GM23338 (cell line): Measurements from ENCODE around the gene APOBEC4. TPM values are rescaled to one million over a fixed set of nuclear protein-coding genes. Genes with fewer than 3 reads are reported as not detected.
A peak's percentile ranks its signal among the peaks of the same experiment; 100 is the strongest.

Source experiments
- ATAC-seq: fragments of 200-7000 bp; cut with Tn5 transposase; 3 replicates; pipeline ENCODE4 v1.9.1; 2020
- DNase-seq: peaks from one replicate; pipeline ENCODE4 v3.0.0-alpha.2; 2015; ENCODE audit warnings: low spot score
- H2AFZ ChIP-seq: fragments of 200-600 bp; sonication (generic); 2 replicates; pipeline ENCODE4 v1.8.0; 2016; ENCODE audit warnings: antibody characterized with exemption, mild to moderate bottlenecking, moderate library complexity
- H3F3A ChIP-seq: fragments of 200-600 bp; sonication (generic); replicated peaks from 2 replicates; pipeline ENCODE4 v1.8.0; 2017; ENCODE audit warnings: antibody characterized with exemption, mixed run types, low read depth
- H3K27ac ChIP-seq: fragments of 200-600 bp; sonication (generic); 2 replicates; pipeline ENCODE4 v1.6.1; 2016; ENCODE audit warnings: low read depth
- H3K27me3 ChIP-seq: fragments of 200-600 bp; sonication (generic); 2 replicates; pipeline ENCODE4 v1.8.0; 2016; ENCODE audit warnings: mild to moderate bottlenecking, mixed run types, moderate library complexity; ENCODE audit not compliant: insufficient read depth
- H3K36me3 ChIP-seq: fragments of 200-600 bp; sonication (generic); 2 replicates; pipeline ENCODE4 v1.8.0; 2016; ENCODE audit warnings: mild to moderate bottlenecking; ENCODE audit not compliant: insufficient read depth
- H3K4me1 ChIP-seq: fragments of 200-600 bp; sonication (generic); 2 replicates; pipeline ENCODE4 v1.8.0; 2016; ENCODE audit warnings: mild to moderate bottlenecking, moderate library complexity; ENCODE audit not compliant: insufficient read depth
- H3K4me2 ChIP-seq: fragments of 200-600 bp; sonication (generic); 2 replicates; pipeline ENCODE4 v1.7.1; 2017; ENCODE audit warnings: mixed run types
- H3K4me3 ChIP-seq: fragments of 200-600 bp; sonication (generic); 2 replicates; pipeline ENCODE4 v1.6.1; 2016; ENCODE audit warnings: mixed run types
- H3K79me2 ChIP-seq: fragments of 200-600 bp; sonication (generic); replicated peaks from 2 replicates; pipeline ENCODE4 v1.8.0; 2017; ENCODE audit warnings: mild to moderate bottlenecking; ENCODE audit not compliant: insufficient read depth
- H3K9me2 ChIP-seq: fragments of 200-600 bp; sonication (generic); 2 replicates; pipeline ENCODE4 v1.8.0; 2017; ENCODE audit not compliant: insufficient read depth
- H4K20me1 ChIP-seq: fragments of 200-600 bp; sonication (generic); replicated peaks from 2 replicates; pipeline ENCODE4 v1.8.0; 2017; ENCODE audit warnings: mild to moderate bottlenecking; ENCODE audit not compliant: insufficient read depth
- H3K27ac Mint-ChIP-seq: 2 replicates; pipeline ENCODE4 v1.8.0; 2020; ENCODE audit warnings: inconsistent platforms, mild to moderate bottlenecking, moderate library complexity, mixed read lengths
- H3K27me3 Mint-ChIP-seq: 3 replicates; pipeline ENCODE4 v1.8.0; 2022; ENCODE audit warnings: low read depth, mild to moderate bottlenecking, moderate library complexity, mixed read lengths, inconsistent platforms; ENCODE audit not compliant: insufficient read depth, poor library complexity
- H3K36me3 Mint-ChIP-seq: 3 replicates; pipeline ENCODE4 v1.8.0; 2021; ENCODE audit warnings: low read depth, mild to moderate bottlenecking, inconsistent platforms, moderate library complexity, mixed read lengths
- H3K4me1 Mint-ChIP-seq: 3 replicates; pipeline ENCODE4 v1.8.0; 2020; ENCODE audit warnings: mild to moderate bottlenecking, inconsistent platforms, mixed read lengths
- H3K4me3 Mint-ChIP-seq: 3 replicates; pipeline ENCODE4 v1.8.0; 2021; ENCODE audit warnings: moderate library complexity, mild to moderate bottlenecking, inconsistent platforms, mixed read lengths
- H3K9me3 Mint-ChIP-seq: 3 replicates; pipeline ENCODE4 v1.8.0; 2020; ENCODE audit warnings: moderate library complexity, mild to moderate bottlenecking, inconsistent platforms, mixed read lengths
- EZH2 ChIP-seq: fragments of 200-600 bp; sonication (generic); IDR thresholded peaks from one replicate; pipeline ENCODE4 v1.8.0; 2017; ENCODE audit warnings: antibody characterized with exemption, mild to moderate bottlenecking, low read depth; ENCODE audit not compliant: unreplicated experiment
- NANOG ChIP-seq: IDR thresholded peaks from 2 replicates; pipeline ENCODE4 v1.6.1; 2016; ENCODE audit warnings: antibody characterized with exemption, borderline replicate concordance
- POLR2AphosphoS5 ChIP-seq: IDR thresholded peaks from 2 replicates; pipeline ENCODE4 v1.6.1; 2016; ENCODE audit warnings: antibody characterized with exemption, low read depth
- STAT1 ChIP-seq: IDR thresholded peaks from one replicate; pipeline ENCODE4 v1.6.1; 2016; ENCODE audit warnings: antibody characterized with exemption; ENCODE audit not compliant: unreplicated experiment
- ZNF114 ChIP-seq: fragments of 250-450 bp; sonication (Bioruptor Pico); IDR thresholded peaks from 2 replicates; pipeline ENCODE4 v1.5.0; 2020; ENCODE audit warnings: mild to moderate bottlenecking, moderate library complexity
- ZNF331 ChIP-seq: fragments of 250-450 bp; sonication (Bioruptor Pico); IDR thresholded peaks from 2 replicates; pipeline ENCODE4 v1.5.0; 2020; ENCODE audit warnings: low read depth, mild to moderate bottlenecking, moderate library complexity
- polyA plus RNA-seq: library from polyadenylated mRNA; unstranded; fragments of >200 nt; fragmentation: Nextera tagmentation; extraction: Ambion mirVana; gene quantifications from 2 replicates; pipeline ENCODE4 v1.2.1, GENCODE V29; 2016
- total RNA-seq: library from RNA; depleted of rRNA; stranded (reverse); fragments of >200 nt; shearing (Covaris generic); gene quantifications from 2 replicates; pipeline ENCODE4 v1.2.3, GENCODE V29; 2014
- TF ChIP-seq, protein P1 (sequence below): IDR thresholded peaks from one replicate; pipeline ENCODE4 v1.6.1; 2018; ENCODE audit warnings: antibody characterized with exemption; ENCODE audit not compliant: unreplicated experiment
- TF ChIP-seq, protein P2 (sequence below): IDR thresholded peaks from 2 replicates; pipeline ENCODE4 v1.6.1; 2016; ENCODE audit warnings: antibody characterized with exemption
- TF ChIP-seq, protein P3 (sequence below): fragments of 250-450 bp; sonication (Bioruptor Pico); IDR thresholded peaks from 2 replicates; pipeline ENCODE4 v1.5.0; 2020; ENCODE audit warnings: mild to moderate bottlenecking, moderate library complexity

APOBEC4 gene
- total and polyA plus RNA-seq, 2 experiments from 2014 or later = 0.10 TPM; not detected in 1

DNA sequence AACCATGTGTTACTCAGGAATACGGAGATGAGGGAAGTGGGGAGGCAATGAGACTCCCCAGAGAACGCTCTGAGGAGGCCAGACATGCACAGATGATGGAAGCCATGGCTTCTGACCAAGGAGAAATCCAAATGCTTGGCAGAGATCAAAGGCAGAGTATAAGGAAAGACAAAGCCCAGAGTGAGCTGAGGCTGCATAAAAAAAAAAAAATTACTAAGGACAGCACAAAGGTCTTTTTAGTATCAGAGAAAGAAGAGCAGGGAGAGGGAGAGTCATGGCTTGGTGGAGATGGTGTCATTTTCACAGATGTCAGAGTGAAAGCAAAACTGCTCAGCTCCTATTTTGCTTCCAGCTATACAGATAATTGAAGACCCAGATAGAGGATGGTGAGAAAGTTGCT lies 54.7 kb downstream of the APOBEC4 start:
- TF ChIP-seq, protein P1, sequence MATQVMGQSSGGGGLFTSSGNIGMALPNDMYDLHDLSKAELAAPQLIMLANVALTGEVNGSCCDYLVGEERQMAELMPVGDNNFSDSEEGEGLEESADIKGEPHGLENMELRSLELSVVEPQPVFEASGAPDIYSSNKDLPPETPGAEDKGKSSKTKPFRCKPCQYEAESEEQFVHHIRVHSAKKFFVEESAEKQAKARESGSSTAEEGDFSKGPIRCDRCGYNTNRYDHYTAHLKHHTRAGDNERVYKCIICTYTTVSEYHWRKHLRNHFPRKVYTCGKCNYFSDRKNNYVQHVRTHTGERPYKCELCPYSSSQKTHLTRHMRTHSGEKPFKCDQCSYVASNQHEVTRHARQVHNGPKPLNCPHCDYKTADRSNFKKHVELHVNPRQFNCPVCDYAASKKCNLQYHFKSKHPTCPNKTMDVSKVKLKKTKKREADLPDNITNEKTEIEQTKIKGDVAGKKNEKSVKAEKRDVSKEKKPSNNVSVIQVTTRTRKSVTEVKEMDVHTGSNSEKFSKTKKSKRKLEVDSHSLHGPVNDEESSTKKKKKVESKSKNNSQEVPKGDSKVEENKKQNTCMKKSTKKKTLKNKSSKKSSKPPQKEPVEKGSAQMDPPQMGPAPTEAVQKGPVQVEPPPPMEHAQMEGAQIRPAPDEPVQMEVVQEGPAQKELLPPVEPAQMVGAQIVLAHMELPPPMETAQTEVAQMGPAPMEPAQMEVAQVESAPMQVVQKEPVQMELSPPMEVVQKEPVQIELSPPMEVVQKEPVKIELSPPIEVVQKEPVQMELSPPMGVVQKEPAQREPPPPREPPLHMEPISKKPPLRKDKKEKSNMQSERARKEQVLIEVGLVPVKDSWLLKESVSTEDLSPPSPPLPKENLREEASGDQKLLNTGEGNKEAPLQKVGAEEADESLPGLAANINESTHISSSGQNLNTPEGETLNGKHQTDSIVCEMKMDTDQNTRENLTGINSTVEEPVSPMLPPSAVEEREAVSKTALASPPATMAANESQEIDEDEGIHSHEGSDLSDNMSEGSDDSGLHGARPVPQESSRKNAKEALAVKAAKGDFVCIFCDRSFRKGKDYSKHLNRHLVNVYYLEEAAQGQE = no peak
- TF ChIP-seq NANOG (no peak), POLR2AphosphoS5 (no peak), EZH2 (no peak), ZNF114 (no peak), ZNF331 (CRISPR knock-in tag) (no peak), STAT1 (no peak)
- TF ChIP-seq, protein P2, sequence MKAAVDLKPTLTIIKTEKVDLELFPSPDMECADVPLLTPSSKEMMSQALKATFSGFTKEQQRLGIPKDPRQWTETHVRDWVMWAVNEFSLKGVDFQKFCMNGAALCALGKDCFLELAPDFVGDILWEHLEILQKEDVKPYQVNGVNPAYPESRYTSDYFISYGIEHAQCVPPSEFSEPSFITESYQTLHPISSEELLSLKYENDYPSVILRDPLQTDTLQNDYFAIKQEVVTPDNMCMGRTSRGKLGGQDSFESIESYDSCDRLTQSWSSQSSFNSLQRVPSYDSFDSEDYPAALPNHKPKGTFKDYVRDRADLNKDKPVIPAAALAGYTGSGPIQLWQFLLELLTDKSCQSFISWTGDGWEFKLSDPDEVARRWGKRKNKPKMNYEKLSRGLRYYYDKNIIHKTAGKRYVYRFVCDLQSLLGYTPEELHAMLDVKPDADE = no peak
- TF ChIP-seq, protein P3, sequence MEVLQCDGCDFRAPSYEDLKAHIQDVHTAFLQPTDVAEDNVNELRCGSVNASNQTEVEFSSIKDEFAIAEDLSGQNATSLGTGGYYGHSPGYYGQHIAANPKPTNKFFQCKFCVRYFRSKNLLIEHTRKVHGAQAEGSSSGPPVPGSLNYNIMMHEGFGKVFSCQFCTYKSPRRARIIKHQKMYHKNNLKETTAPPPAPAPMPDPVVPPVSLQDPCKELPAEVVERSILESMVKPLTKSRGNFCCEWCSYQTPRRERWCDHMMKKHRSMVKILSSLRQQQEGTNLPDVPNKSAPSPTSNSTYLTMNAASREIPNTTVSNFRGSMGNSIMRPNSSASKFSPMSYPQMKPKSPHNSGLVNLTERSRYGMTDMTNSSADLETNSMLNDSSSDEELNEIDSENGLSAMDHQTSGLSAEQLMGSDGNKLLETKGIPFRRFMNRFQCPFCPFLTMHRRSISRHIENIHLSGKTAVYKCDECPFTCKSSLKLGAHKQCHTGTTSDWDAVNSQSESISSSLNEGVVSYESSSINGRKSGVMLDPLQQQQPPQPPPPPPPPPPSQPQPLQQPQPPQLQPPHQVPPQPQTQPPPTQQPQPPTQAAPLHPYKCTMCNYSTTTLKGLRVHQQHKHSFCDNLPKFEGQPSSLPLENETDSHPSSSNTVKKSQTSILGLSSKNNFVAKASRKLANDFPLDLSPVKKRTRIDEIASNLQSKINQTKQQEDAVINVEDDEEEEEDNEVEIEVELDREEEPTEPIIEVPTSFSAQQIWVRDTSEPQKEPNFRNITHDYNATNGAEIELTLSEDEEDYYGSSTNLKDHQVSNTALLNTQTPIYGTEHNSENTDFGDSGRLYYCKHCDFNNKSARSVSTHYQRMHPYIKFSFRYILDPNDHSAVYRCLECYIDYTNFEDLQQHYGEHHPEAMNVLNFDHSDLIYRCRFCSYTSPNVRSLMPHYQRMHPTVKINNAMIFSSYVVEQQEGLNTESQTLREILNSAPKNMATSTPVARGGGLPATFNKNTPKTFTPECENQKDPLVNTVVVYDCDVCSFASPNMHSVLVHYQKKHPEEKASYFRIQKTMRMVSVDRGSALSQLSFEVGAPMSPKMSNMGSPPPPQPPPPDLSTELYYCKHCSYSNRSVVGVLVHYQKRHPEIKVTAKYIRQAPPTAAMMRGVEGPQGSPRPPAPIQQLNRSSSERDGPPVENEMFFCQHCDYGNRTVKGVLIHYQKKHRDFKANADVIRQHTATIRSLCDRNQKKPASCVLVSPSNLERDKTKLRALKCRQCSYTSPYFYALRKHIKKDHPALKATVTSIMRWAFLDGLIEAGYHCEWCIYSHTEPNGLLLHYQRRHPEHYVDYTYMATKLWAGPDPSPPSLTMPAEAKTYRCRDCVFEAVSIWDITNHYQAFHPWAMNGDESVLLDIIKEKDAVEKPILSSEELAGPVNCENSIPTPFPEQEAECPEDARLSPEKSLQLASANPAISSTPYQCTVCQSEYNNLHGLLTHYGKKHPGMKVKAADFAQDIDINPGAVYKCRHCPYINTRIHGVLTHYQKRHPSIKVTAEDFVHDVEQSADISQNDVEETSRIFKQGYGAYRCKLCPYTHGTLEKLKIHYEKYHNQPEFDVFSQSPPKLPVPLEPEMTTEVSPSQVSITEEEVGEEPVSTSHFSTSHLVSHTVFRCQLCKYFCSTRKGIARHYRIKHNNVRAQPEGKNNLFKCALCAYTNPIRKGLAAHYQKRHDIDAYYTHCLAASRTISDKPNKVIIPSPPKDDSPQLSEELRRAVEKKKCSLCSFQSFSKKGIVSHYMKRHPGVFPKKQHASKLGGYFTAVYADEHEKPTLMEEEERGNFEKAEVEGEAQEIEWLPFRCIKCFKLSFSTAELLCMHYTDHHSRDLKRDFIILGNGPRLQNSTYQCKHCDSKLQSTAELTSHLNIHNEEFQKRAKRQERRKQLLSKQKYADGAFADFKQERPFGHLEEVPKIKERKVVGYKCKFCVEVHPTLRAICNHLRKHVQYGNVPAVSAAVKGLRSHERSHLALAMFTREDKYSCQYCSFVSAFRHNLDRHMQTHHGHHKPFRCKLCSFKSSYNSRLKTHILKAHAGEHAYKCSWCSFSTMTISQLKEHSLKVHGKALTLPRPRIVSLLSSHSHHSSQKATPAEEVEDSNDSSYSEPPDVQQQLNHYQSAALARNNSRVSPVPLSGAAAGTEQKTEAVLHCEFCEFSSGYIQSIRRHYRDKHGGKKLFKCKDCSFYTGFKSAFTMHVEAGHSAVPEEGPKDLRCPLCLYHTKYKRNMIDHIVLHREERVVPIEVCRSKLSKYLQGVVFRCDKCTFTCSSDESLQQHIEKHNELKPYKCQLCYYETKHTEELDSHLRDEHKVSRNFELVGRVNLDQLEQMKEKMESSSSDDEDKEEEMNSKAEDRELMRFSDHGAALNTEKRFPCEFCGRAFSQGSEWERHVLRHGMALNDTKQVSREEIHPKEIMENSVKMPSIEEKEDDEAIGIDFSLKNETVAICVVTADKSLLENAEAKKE (CRISPR knock-in tag) = no peak
- no peak for ATAC-seq
- Mint-ChIP-seq H3K9me3 (no peaks in the 10 kb centered on the region; the same call in 2 of the 3 replicates), H3K4me3 (no peak overlapping the region), H3K27me3 (peaks cover 1% of the 10 kb centered on the region), H3K36me3 (no peaks in the 10 kb centered on the region), H3K4me1 (peaks cover 4% of the 10 kb centered on the region), H3K27ac (no peak overlapping the region)
- H3K79me2 ChIP-seq = no peaks in the 10 kb centered on the region
- H3K4me1 ChIP-seq = peaks cover 2% of the 10 kb centered on the region
- H3K27ac ChIP-seq = no peak overlapping the region
- no peaks in the 10 kb centered on the region for H3F3A ChIP-seq
- no peaks in the 10 kb centered on the region for H3K27me3 ChIP-seq
- 0 out of 2 replicates have a peak, but pooled peaks cover 8% of the 10 kb centered on the region for H3K9me2 ChIP-seq
- peak overlapping the region; percentile 63; the same call in 1 of the 2 replicates for H2AFZ ChIP-seq
- H3K36me3 ChIP-seq = no peaks in the 10 kb centered on the region
- no peak for DNase-seq
- H4K20me1 ChIP-seq = no peaks in the 10 kb centered on the region
- H3K4me3 ChIP-seq = no peak overlapping the region
- H3K4me2 ChIP-seq = no peak overlapping the region
